ENCODE data around the gene EBF3.
A peak's percentile ranks its signal among the peaks of the same experiment; 100 is the strongest.

Gene EBF3

DNA sequence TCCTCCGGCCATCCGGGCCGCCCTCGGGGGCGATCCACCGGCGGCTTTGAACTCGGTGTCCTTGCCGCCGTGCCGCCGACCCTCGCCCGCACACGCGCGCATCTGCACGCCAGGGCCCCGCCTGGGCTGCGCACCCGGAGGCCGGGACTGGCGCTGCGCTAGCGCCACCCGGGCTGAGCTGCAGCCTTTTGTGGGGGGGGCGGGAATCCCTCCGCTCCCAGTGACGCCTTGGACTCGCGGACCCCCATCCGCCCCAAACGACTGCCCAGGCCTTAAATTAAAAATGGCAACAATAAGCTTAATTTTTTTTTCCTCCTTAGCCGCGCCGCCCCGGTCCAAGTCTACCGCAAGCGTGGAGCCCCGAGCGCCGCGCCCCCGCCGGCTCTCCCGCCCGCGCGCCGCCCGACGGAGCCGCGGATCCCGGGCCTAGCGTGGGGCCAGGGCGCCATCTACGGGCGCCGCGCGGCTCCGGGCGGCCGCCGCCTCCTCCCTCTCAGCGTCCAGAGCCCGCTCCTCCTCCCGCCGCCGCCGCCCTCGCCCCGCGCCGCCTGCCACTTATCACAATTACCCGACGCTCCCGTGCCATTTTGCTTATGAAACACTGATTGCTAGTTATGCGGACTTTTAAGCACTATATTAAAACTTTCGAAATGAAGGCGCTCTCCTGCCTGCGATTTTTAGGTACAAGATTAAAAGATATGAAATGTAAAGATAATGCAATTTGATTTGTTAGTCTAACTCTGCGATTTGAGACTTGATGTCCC is 7.5 kb upstream of the EBF3 start:
- TF ChIP-seq NFIC (IDR thresholded peaks at IDR 0.05) (no peak), CEBPB (IDR thresholded peaks at IDR 0.05) (no peak), CREB1 (IDR thresholded peaks at IDR 0.05; ENCODE audit: low read depth) (no peak), EP300 (IDR thresholded peaks at IDR 0.05; ENCODE audit: borderline replicate concordance) (no peak), TCF12 (IDR thresholded peaks at IDR 0.05; ENCODE audit: low read depth) (no peak), RAD21 (IDR thresholded peaks at IDR 0.05; ENCODE audit: low read depth) (peak; percentile 53; the same call in 1 of the 2 replicates), TAF1 (IDR thresholded peaks at IDR 0.05; ENCODE audit: low read depth) (no peak), YY1 (IDR thresholded peaks at IDR 0.05; ENCODE audit: low read depth) (no peak), EGR1 (IDR thresholded peaks at IDR 0.05) (no peak)
- TF ChIP-seq, protein P1, sequence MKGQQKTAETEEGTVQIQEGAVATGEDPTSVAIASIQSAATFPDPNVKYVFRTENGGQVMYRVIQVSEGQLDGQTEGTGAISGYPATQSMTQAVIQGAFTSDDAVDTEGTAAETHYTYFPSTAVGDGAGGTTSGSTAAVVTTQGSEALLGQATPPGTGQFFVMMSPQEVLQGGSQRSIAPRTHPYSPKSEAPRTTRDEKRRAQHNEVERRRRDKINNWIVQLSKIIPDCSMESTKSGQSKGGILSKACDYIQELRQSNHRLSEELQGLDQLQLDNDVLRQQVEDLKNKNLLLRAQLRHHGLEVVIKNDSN (IDR thresholded peaks at IDR 0.05), result no peak
- TF ChIP-seq, protein P2, sequence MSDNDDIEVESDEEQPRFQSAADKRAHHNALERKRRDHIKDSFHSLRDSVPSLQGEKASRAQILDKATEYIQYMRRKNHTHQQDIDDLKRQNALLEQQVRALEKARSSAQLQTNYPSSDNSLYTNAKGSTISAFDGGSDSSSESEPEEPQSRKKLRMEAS (IDR thresholded peaks at IDR 0.05), result peak; percentile 39; the same call in 1 of the 2 replicates

DNA sequence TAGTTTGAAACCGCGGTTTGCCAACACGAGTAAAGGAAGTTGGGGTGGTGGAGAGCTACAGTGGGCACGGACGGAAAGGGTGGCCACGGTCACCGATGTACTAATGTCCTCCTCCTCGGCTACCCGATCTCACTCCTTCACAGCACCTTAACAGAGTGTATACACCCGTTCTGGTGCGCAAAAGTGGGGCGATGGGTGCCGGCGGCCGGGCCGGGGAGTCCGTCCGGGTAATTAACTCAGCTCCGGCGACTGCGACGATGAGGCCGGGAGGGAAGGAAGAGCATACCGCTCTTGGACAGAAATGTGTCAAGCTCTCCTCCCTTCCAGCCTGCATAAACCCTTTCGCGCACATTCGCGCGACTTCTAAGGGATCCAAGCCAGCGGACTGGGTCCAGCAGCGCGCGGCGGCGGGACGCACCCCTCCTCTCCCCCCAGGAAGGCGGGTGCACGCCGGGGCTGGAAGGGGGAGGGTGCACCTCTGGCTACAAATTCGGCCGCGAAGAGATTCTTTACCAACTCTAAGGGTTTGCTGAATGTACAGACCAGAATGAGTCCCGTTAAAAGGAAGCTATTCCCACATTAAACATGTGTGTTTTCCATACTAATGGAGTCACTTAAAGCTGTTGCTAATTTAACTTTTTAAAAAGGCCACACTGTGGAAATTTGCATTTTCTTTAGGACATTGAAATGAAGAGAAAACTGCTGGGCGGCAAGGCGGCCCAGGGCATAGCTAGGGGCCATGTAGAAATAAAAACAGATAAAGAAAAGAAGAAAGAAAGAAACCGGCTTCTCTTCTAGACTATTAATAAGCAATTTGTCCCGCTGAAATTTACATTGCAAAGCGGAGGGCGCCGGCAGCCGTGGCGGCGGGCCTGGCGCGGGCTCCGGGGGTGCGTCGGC is 6.6 kb upstream of the EBF3 start:
- TF ChIP-seq TEAD4 (IDR thresholded peaks at IDR 0.05), result no peak
- TF ChIP-seq EP300 (IDR thresholded peaks at IDR 0.05; ENCODE audit: borderline replicate concordance), result no peak
- no peak for TF ChIP-seq YY1 (IDR thresholded peaks at IDR 0.05; ENCODE audit: low read depth)
- TF ChIP-seq CEBPB (IDR thresholded peaks at IDR 0.05), result no peak

DNA sequence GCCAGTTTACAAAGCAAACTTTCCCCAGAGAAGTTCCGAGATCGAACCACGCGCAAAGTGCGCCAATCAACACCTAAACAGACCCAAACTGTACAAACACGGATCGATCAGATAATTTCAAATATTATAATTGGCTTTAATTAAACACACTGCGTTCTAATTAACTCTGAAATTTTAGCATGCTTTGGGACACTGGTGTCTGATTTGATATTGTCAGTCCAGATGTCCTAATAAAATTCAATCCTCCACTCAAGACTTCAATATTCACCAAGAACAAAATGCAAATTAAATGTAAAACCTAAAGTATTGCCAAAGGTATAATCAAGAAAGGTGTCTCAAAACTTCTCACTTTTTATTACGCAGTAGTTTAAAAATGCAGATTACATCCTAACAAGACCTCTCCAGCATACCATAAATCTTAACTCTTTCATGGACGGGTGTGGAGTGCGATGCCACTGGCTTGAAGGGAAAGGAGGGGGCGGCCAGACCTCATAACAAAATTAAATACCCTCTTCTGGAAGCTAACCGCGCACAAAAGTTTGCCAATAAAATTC is 5.9 kb upstream of the EBF3 start:
- TF ChIP-seq, protein P3, sequence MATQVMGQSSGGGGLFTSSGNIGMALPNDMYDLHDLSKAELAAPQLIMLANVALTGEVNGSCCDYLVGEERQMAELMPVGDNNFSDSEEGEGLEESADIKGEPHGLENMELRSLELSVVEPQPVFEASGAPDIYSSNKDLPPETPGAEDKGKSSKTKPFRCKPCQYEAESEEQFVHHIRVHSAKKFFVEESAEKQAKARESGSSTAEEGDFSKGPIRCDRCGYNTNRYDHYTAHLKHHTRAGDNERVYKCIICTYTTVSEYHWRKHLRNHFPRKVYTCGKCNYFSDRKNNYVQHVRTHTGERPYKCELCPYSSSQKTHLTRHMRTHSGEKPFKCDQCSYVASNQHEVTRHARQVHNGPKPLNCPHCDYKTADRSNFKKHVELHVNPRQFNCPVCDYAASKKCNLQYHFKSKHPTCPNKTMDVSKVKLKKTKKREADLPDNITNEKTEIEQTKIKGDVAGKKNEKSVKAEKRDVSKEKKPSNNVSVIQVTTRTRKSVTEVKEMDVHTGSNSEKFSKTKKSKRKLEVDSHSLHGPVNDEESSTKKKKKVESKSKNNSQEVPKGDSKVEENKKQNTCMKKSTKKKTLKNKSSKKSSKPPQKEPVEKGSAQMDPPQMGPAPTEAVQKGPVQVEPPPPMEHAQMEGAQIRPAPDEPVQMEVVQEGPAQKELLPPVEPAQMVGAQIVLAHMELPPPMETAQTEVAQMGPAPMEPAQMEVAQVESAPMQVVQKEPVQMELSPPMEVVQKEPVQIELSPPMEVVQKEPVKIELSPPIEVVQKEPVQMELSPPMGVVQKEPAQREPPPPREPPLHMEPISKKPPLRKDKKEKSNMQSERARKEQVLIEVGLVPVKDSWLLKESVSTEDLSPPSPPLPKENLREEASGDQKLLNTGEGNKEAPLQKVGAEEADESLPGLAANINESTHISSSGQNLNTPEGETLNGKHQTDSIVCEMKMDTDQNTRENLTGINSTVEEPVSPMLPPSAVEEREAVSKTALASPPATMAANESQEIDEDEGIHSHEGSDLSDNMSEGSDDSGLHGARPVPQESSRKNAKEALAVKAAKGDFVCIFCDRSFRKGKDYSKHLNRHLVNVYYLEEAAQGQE (IDR thresholded peaks at IDR 0.05; ENCODE audit: low read depth), result no peak
- TF ChIP-seq TCF12 (IDR thresholded peaks at IDR 0.05; ENCODE audit: low read depth) (no peak), FOXM1 (IDR thresholded peaks at IDR 0.05; ENCODE audit: borderline replicate concordance, low read depth) (no peak), EGR1 (IDR thresholded peaks at IDR 0.05) (no peak), ZBTB7A (IDR thresholded peaks at IDR 0.05; ENCODE audit: low read depth) (no peak), YY1 (IDR thresholded peaks at IDR 0.05; ENCODE audit: low read depth) (no peak)
- TF ChIP-seq, protein P1 (IDR thresholded peaks at IDR 0.05), result no peak
- TF ChIP-seq, protein P2 (IDR thresholded peaks at IDR 0.05), result no peak

DNA sequence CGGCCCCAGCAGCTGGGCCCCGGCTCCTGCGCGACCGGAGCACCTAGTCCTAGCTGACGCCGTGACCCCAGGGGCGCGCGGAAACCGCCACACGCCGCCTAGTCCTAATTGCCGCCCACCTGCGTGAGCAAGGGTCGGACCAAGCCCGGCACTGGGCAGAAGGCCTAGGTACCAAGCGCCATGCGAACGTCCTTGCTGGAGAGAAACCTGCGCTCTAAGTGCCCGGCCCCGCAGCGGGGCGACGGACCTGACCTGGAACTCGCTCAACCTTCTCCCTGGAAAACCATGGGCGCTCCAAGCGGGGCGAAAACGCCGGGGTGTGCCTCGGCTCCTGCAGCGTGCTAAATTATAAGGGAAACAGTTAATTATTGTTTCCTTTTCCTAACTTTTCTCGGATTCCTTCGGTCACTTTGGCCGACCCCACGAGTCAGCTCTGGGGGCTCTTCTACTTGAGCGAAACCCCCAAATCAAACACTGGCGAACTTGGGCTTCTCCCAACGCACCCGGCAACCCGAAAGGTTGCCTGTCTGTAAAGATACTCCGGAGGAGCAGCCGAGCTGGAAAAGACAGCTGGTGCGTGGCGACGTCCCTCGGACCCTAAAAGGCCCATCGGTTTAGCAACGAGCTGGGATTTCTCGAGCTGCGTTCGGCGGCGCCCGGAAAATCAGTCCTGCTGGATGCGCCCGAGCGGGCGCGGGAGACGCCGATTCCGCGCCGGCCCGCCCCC is 5.3 kb upstream of the EBF3 start:
- TF ChIP-seq, protein P2 (IDR thresholded peaks at IDR 0.05), result no peak
- no peak for TF ChIP-seq YY1 (IDR thresholded peaks at IDR 0.05; ENCODE audit: low read depth)
- TF ChIP-seq ZBTB7A (IDR thresholded peaks at IDR 0.05; ENCODE audit: low read depth), result no peak
- TF ChIP-seq EP300 (IDR thresholded peaks at IDR 0.05; ENCODE audit: borderline replicate concordance), result no peak
- no peak for TF ChIP-seq RAD21 (IDR thresholded peaks at IDR 0.05; ENCODE audit: low read depth)
- TF ChIP-seq CREB1 (IDR thresholded peaks at IDR 0.05; ENCODE audit: low read depth), result no peak
- TF ChIP-seq FOXM1 (IDR thresholded peaks at IDR 0.05; ENCODE audit: borderline replicate concordance, low read depth), result no peak

DNA sequence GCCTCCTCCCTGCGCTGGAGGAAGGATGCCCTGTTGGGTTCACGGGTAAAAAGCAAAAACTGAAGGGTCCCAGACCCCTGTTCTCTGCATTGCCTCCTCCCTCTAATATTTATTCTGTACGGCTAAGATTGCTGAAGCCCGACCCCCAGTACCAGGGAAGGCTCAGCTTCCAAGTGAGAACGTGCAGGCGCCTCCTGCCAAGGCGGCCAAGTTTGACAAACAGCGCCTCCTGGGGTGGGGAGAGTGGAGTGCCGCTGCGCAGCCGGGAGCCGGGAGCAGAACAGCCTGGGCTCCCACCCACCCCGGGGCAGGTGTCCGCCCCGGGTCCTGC is 4.7 kb upstream of the EBF3 start:
- TF ChIP-seq FOXM1 (IDR thresholded peaks at IDR 0.05; ENCODE audit: borderline replicate concordance, low read depth), result no peak
- no peak for TF ChIP-seq YY1 (IDR thresholded peaks at IDR 0.05; ENCODE audit: low read depth)
- no peak for TF ChIP-seq TEAD4 (IDR thresholded peaks at IDR 0.05)
- no peak for TF ChIP-seq ZBTB7A (IDR thresholded peaks at IDR 0.05; ENCODE audit: low read depth)
- TF ChIP-seq, protein P1 (IDR thresholded peaks at IDR 0.05), result no peak
- TF ChIP-seq, protein P3 (IDR thresholded peaks at IDR 0.05; ENCODE audit: low read depth), result no peak
- TF ChIP-seq CREB1 (IDR thresholded peaks at IDR 0.05; ENCODE audit: low read depth), result no peak
- TF ChIP-seq CEBPB (IDR thresholded peaks at IDR 0.05), result no peak
- no peak for TF ChIP-seq TAF1 (IDR thresholded peaks at IDR 0.05; ENCODE audit: low read depth)
- TF ChIP-seq RAD21 (IDR thresholded peaks at IDR 0.05; ENCODE audit: low read depth), result no peak
- no peak for TF ChIP-seq NFIC (IDR thresholded peaks at IDR 0.05)
- TF ChIP-seq TCF12 (IDR thresholded peaks at IDR 0.05; ENCODE audit: low read depth), result no peak
- TF ChIP-seq EGR1 (IDR thresholded peaks at IDR 0.05), result no peak
- TF ChIP-seq, protein P2 (IDR thresholded peaks at IDR 0.05), result no peak
- no peak for TF ChIP-seq EP300 (IDR thresholded peaks at IDR 0.05; ENCODE audit: borderline replicate concordance)

All from Ishikawa (cell line).